ENCODE results near the gene LCNL1. TPM values are rescaled to one million over a fixed set of nuclear protein-coding genes. Genes with fewer than 3 reads are reported as not detected.

Gene LCNL1
- total RNA-seq, 1 donor from 2014 or later, result 11.7 TPM

DNA sequence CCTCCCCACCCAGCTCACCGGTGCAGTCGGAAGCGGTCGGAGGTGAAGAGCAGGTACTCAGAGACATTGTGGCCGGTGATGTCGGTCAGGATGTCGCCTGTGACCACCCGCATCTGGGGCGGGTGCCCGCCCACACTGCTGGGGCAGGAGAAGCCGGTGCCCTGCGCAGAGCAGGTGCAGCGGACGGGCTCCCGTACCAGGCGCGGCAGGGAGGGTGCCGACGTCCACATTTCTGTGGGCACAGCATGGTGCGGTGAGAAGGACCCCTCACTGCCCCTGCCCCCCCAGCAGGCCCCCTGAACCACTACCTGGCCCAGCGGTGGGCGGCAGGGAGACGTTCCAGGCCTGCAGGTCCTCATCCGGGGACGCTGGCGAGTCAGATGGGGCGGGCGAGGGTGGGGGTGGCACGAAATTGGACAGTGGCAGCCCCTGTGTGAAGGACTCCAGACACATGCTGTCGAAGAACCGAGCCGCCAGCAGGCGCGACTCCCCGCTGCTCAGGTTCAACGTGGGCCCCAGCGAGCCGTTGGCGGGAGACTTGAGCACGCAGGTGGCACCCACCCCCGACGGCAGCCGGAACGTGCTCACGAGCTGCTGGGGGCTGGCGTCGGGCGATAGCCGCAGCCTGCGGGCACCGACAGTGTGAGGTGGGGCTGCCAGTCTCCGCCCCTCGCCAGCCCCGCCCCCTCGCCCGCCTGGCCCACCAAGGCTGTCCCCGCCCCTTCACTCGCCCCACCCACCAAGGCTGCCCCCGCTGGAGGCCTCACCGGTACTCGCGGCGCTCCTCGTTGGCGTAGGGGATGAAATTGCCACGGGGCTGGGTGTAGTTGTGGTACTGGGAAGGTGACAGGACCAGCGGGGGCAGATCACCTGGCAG is 30.1 kb downstream of the LCNL1 start:
- Histone ChIP-seq H3K4me3 (no peak overlapping the region), H3K27me3 (ENCODE audit: low read depth) (no peaks in the 10 kb centered on the region), H3K4me1 (no peaks in the 10 kb centered on the region), H3K36me3 (peaks cover 85% of the 10 kb centered on the region), H3K9me3 (replicated peaks) (no peaks in the 10 kb centered on the region), H3K27ac (replicated peaks) (no peak overlapping the region)
- DNase-seq, result no peak
- intact Hi-C loops (cut with micrococcal nuclease), result no loop called here
- TF ChIP-seq, protein P1, sequence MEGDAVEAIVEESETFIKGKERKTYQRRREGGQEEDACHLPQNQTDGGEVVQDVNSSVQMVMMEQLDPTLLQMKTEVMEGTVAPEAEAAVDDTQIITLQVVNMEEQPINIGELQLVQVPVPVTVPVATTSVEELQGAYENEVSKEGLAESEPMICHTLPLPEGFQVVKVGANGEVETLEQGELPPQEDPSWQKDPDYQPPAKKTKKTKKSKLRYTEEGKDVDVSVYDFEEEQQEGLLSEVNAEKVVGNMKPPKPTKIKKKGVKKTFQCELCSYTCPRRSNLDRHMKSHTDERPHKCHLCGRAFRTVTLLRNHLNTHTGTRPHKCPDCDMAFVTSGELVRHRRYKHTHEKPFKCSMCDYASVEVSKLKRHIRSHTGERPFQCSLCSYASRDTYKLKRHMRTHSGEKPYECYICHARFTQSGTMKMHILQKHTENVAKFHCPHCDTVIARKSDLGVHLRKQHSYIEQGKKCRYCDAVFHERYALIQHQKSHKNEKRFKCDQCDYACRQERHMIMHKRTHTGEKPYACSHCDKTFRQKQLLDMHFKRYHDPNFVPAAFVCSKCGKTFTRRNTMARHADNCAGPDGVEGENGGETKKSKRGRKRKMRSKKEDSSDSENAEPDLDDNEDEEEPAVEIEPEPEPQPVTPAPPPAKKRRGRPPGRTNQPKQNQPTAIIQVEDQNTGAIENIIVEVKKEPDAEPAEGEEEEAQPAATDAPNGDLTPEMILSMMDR (IDR thresholded peaks at IDR 0.05; ENCODE audit: borderline replicate concordance), result no peak

DNA sequence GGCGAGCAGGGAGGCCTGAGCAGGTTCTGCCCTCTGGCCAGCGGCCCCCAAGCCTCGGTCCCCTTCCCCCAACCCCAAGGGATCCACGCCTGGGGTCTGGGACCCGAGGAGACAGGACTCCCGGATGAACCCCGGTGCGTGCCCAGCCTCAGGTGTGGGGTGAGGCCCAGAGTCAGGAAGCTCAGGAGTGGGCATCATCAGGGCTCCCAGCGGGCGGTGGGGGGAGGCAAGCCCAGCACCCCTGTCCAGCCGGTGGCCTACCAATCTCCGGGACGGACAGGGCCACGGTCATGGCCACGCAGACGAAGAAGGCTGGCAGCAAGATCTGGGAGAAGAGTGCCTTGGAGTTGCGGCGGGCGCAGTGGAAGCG is 30.8 kb downstream of the LCNL1 start:
- no peak overlapping the region for H3K27ac ChIP-seq (replicated peaks)
- H3K4me1 ChIP-seq, result no peaks in the 10 kb centered on the region
- H3K4me3 ChIP-seq, result no peak overlapping the region
- H3K27me3 ChIP-seq (ENCODE audit: low read depth), result no peaks in the 10 kb centered on the region
- H3K36me3 ChIP-seq, result peaks cover 83% of the 10 kb centered on the region
- intact Hi-C loops (cut with micrococcal nuclease), result no loop called here
- no peaks in the 10 kb centered on the region for H3K9me3 ChIP-seq (replicated peaks)
- DNase-seq, result no peak
- TF ChIP-seq, protein P1 (IDR thresholded peaks at IDR 0.05; ENCODE audit: borderline replicate concordance), result no peak

DNA sequence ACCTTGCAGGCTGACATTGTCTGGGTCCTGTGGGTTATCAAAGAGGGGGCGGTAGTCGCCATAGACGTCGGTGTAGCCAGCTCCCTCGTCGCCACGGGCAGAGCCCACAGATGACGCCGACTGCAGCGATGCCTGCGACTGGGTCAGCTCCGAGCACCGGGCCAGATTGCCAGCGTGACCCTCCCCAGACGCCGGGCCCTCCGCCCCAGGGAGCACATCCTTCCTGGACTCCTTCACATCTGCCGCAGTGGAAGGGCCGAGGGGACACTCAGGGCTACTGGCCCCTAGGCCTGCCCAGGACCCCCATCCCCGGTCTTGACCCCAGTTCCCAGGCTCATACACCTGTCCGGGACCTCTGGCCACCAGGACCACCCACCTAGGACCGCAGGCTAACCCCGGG is 31.4 kb downstream of the LCNL1 start:
- Histone ChIP-seq H3K4me1 (no peaks in the 10 kb centered on the region), H3K27ac (replicated peaks) (no peak overlapping the region), H3K27me3 (ENCODE audit: low read depth) (no peaks in the 10 kb centered on the region), H3K36me3 (peaks cover 86% of the 10 kb centered on the region), H3K4me3 (no peak overlapping the region), H3K9me3 (replicated peaks) (no peaks in the 10 kb centered on the region)
- intact Hi-C loops (cut with micrococcal nuclease), result no loop called here
- no peak for DNase-seq
- TF ChIP-seq, protein P1 (IDR thresholded peaks at IDR 0.05; ENCODE audit: borderline replicate concordance), result no peak

DNA sequence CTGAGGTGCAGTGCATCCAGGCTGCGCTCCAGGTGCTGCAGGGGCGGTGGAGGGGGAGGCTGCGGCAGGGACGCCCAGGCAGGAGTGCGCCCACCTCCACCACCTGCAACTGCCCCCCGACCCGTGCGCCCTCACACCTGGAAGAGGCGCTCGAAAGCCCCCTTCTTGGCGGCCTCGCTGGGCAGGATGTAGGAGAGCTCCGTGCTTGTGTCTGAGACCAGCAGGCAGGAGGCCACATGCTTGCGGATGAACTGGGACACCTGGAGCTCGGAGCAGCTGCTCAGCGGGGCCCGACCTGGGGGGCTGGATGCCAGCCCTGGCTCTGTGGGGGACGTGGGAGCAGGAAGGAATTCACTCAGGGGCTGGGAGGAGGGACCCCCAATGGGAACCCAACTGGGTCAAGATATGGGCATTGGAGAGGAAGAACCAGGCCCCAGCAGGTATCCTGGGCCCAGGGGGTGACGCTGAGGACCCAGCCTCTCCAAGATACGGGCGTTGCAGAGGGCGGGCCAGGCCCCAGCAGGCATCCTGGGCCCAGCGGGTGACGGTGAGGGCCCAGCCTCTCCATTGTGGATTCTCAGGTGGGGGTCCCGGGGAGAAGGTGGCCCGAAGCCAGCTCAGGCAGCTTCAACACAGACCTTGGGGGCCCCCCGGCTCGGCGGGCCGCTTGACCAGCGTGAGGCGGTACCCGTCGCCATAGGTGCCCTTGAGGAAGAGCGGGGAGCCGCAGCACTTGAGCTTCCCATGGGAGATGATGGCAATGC is 32.2 kb downstream of the LCNL1 start:
- no peaks in the 10 kb centered on the region for H3K4me1 ChIP-seq
- intact Hi-C loops (cut with micrococcal nuclease), result no loop called here
- TF ChIP-seq, protein P1 (IDR thresholded peaks at IDR 0.05; ENCODE audit: borderline replicate concordance), result no peak

GRCh38 chr9:137015540-137015930 is 32.7 kb downstream of the LCNL1 start:
- no peak for DNase-seq
- no peak overlapping the region for H3K27ac ChIP-seq (replicated peaks)
- H3K9me3 ChIP-seq (replicated peaks), result no peaks in the 10 kb centered on the region
- H3K4me1 ChIP-seq, result no peaks in the 10 kb centered on the region
- H3K4me3 ChIP-seq, result no peak overlapping the region
- no peaks in the 10 kb centered on the region for H3K27me3 ChIP-seq (ENCODE audit: low read depth)
- peaks cover 80% of the 10 kb centered on the region for H3K36me3 ChIP-seq
- intact Hi-C loops (cut with micrococcal nuclease), result no loop called here
- TF ChIP-seq, protein P1 (IDR thresholded peaks at IDR 0.05; ENCODE audit: borderline replicate concordance), result no peak

More for the DNA sequence above, 32.2 kb downstream of the LCNL1 start:
- H3K27me3 ChIP-seq (ENCODE audit: low read depth), result no peaks in the 10 kb centered on the region
- H3K27ac ChIP-seq (replicated peaks), result no peak overlapping the region
- no peak overlapping the region for H3K4me3 ChIP-seq
- no peaks in the 10 kb centered on the region for H3K9me3 ChIP-seq (replicated peaks)
- peaks cover 78% of the 10 kb centered on the region for H3K36me3 ChIP-seq
- no peak for DNase-seq

All from left ventricle myocardium inferior (tissue), 1 donor.